ENCODE data around the gene TMEM131L.
"Not testable (repeated sequence)": the region's sequence is repeated elsewhere in the genome, so short reads cannot be mapped to it uniquely, and the experiment has no call there.

TMEM131L gene

GRCh38 chr4:153528705-153529485 is 62.7 kb downstream of the TMEM131L start:
- DNase-seq = no peak

DNA sequence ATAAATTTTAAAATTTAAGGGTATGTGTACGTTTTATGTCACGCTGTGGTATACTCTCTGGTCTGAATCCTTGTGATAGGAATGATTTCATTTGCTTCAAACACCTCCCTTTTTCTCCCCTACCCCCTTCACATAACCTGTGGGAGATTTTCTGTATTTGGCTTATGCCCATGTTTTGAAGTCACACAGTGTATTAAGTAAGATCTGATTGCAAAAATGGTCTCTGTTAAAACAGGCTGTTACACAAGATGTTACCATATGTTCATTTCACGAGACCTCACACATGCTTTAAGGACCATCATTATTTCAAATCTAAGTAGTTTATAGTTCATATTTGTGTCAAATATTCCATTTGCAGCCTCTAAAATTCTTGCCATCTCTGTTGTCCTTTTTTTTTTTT is 63.5 kb downstream of the TMEM131L start:
- DNase-seq = no peak

DNA sequence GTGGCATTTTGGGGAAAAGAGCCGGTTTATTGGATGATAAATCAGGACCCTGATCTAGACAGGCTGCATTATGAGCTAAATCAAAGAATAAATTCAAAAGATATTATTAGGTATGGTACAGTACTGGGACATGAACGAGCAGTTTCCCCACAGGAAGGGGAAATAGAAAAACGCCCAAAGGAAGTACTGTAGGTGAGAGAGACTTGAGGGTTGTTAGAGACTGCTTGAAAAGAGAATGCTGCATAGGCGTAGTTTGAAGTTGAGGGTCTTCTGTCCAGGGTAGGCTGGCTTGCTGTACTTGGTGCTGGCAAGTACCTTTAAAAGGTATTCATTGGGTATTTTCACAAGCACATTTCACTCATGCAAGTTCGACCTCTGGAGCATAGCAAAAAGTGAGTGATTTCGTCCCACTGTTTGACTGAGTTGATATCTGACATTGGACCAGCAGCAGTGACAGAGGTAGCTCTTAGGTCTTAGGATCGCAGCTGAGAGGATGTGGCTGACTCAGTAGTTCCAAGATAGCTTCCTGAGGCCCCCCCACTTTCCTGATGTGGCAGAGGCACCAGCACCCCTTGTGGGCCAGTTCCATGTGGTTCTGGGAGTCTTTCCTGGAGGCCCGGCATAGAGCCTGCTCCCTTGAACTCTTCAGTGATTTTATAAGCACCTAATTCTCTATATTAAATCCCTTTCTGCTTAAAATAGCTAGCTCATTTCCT is 64.3 kb downstream of the TMEM131L start:
- peak; percentile 57 for DNase-seq

DNA sequence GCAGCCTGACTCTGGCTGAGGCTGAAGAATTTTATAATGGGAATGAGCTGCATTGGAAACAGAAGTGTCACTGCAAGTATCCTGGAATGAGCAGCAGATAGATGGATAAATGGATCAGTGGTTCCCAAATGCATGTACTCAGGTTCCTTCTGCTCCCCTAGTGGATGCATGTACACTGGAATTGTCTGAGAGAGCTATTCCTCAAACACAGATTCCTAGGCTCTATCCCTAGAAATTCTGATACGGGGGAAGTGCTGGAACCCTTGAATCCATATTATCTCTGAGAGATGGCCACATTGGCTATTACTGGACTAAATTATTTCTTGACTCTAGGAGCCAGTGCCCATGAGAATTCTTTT is 64.8 kb downstream of the TMEM131L start:
- no peak for DNase-seq

DNA sequence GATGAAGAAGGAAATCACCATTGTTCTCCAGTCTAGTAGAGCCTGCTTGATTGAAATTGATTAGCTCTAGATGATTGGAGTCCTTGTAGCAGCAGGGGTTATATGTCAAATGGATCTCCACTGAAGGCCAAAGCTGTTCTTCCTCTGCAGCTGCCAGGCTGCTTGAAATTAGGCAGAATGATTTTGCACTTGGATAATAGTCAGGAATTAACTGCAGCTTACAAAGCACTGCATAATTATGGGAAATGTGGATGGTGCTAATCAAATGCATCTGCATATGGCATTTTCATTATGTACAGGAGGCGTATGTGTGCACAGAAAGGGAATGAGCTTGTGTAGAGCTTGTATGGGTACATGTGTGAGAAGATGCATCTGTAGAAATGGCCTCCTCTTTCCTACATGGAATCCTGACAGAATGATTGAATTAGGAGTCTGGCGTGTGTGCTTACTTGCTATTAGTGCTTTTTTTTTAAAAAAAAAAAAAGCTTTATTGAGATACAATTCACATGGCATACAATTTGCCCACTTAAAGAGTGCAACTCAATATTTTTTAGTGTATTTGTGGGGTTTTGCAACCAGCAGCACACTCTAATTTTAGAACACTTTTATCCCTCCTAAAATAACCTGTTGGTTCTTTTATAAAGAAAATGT is 65.9 kb downstream of the TMEM131L start:
- DNase-seq = no peak

DNA sequence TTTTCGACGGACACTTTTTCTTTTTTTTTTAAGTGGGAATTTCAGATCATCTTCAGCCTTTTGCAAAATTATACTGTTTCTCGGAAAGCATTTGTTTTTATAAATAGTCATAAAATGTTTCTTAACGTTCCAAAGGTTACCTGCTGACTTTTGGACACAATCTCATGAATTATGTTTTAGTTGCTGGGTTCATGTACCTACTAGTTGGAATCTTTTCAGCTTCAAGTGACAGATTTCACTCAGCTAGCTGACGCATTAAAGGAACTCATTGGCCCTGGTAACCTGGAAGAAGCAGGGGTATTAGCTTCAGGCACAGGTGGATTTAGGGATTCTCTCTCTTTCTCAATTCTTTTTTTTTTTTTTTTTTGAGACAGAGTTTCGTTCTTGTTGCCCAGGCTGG is 66.5 kb downstream of the TMEM131L start:
- DNase-seq = no peak

DNA sequence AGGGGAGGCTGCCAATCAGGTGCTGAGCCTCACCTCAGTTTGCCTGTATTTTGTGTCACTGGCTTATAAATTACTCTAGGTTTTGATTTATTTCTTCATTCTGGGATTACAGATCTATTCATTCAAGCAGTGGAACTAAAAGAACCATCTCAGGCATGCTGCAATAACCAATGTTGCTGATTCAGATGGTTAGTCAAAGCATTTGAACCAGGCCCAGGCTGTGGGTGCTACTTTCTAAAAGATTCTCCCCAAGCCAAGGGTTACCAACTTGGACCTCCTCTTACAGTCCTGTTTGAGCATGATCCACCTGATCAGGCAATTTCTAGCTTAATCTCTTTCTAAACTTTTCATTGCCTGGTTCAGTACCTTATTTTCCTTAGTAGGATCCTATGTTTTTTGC is 67.2 kb downstream of the TMEM131L start:
- DNase-seq = no peak

DNA sequence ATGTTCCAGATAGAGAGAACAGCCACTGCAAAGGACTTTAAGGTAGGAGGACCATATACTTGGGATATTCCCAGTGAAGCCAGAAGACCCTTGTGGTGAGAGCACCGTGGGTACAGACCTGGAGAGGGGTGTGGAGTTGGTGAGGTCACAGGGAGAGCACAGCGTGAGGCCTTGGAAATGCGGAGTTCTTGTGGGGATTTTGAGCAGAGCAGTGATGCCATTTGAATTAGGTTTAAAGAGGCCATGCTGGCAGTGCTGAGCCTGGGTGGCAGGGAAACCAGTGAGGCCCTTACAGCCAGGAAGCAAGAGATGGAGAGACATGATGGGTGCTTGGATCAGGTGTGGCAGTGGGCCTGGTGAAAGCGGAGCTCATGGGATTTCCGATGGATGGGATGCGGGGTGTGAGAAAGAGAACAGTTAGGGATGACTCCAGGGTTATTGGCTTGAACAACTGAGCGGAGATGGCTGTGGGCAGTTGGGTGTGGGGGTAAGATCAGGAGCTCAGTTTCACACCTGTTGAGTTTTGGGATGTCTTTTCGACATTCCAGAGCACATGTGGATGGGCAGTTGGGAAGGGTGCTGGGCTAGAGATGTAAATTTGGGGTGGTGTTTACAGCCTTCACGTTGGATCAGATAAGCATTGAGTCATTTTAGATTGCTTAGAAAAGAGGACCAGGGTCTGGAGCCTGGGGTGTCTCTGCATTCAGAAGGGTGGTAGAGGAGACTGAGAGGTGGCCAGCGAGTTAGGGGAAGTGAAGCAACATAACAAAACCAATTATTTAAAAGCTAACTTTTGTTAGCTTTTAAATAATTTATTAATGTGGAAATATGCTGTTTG is 68.9 kb downstream of the TMEM131L start:
- no peak for DNase-seq

DNA sequence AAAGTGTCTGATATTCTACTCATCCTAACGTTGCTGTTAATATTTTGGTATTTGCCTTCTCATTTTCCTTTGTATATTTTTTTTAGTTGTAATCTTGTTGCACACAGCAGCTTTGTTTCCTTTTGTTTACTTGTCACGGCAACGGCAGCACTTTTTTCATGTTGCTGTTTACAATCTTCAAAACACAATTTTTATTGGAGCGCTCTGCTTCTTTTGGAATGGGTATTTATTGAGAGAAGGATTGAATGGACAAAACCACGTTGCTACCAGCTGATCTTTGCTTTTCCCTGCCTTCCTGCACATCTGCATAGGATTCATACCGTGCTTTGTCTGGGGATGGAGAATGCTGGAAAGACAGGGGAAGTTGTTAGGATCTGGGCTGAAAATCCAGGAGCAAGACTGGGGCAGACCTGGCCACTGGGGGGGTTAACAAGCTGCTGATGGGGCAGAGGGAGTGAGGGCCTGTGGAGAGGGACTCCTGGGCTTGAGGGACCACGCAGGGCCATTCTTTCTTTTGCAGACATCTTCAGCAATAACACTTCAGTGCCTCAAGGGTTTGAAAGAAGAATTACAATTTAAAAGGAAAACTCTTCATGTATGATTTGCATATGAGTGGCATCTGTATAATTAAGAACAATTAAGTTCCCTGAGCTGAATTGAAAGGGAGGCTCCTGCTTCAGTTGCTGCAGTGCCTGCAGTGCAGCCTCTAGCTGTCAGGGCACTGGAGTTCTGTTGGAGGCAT is 69.8 kb downstream of the TMEM131L start:
- no peak for DNase-seq

- no peak for DNase-seq
Measured at GRCh38 chr4:153537493-153537960, 71.4 kb downstream of the TMEM131L start.

GRCh38 chr4:153538487-153539357 is 72.6 kb downstream of the TMEM131L start:
- DNase-seq = no peak

GRCh38 chr4:153539422-153539821 is 73.3 kb downstream of the TMEM131L start:
- DNase-seq = no peak

DNA sequence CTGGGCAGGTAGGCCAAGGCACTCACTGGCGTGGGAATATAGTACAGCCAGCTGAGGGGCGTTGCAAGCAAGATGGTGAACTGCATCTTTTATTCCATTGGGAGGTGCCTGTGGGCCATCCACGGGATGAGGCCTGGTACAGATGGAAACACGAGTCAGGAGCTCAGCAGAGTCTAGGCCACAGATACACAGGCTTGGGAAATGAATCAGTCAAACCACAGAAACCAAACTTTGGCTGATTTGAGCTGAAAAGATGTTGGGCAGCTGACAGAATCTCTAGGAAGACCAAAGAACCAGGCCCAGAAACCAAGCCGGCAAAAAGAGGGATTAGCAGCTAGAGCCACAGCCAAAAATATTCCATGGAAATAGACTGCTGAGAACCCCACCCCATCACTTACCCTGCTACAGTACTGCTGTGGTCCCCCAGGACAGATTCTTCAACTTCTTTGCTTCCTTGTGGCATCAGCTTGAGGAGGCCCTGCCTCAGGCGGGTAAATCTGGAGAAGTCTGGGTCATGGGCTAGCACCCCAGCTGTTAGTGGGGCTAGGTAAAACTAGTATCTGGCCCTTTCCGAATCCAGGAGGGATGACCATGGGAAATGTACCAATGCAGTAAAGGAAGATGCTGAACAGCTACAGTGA is 75.4 kb downstream of the TMEM131L start:
- DNase-seq = peak; percentile 61

- DNase-seq = no peak
Measured at GRCh38 chr4:153542131-153542530, 76.0 kb downstream of the TMEM131L start.

DNA sequence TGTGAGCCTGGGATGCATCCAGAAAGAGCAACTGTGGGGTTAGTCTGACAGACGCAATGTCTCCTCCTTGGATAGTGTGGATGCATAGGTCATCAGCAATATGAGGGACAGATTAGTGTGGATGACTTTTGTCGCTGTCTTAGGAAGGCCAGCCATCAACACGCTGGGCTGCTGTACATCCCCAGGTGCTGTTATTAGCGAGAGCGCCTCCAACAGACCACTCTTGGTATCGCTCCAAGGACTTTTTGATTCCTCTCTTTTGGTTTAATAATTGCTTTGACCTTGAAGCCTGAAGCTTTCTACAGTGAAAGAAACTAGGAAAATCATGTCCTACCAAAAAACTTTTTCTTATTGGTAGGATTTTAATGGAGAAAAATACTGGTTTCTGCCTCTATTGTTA is 76.7 kb downstream of the TMEM131L start:
- no peak for DNase-seq

DNA sequence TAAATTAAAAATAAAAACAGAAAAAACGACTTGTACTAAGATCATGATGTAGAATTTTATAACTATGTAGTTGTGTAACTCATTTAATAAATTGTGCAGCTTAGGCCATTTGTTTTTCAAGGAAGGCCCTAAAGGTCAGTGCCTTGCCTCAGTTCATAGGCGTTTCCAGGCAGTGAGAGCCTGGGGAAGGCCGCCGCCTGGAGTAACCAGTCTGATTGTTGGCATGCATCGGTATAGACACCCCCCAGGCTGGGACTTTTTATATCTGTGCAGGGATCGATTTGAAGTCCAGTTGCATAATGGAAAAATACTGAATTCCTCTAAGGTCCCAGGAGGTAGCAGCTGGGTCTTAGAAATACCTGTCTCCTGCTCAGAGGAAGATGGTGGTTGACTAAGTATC is 77.2 kb downstream of the TMEM131L start:
- DNase-seq = no peak

- DNase-seq = no peak
Measured at GRCh38 chr4:153545822-153546221, 79.7 kb downstream of the TMEM131L start.

- DNase-seq = no peak
Measured at GRCh38 chr4:153546280-153546679, 80.1 kb downstream of the TMEM131L start.

DNA sequence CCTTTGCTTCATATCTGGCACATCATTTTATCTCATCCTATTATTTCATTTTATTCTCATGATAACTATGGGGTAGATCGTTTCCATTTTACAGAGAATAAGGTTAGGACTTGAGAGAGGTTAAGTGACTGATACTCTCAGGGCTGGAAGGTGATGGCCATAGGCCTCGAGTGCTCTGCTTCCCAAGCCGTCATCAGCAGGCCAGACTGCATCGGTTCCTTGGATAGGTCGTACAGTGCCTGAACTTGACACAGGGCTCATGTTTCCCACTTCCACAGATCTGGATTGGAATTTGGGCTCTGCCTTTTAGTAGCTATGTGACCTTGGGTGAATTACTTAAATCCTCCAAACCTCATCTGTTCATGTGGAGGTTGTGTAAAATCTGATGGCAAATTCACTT is 81.4 kb downstream of the TMEM131L start:
- no peak for DNase-seq

DNA sequence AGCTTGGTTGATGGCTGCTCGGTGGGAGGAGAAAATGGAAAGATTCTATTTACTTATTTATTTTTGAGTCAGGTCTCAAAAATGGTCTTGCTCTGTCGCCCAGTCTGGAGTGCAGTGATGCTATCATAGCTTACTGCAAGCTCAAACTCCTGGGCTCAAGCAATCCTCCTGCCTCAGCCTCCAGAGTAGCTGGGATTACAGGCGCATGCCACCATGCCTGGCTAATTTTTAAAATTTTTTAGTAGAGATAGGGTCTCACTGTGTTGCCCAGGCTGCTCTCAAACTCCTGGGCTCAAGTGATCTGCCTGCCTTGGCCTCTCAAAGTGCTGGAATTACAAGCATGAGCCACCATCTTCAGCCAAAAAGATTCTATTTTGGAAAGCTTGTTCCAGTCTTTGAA is 82.7 kb downstream of the TMEM131L start:
- DNase-seq = not testable (repeated sequence)

- DNase-seq = no peak
Measured at GRCh38 chr4:153549405-153549804, 83.2 kb downstream of the TMEM131L start.

Measured in stimulated activated CD4-positive, alpha-beta T cell treated with anti-CD3 and anti-CD28 coated beads, Interleukin-15, amount 100 ng/mL, for 24 hours (primary cell).